OCI-LY7 (cell line): ENCODE measurements around the gene AGMAT. TPM values are rescaled to one million over a fixed set of nuclear protein-coding genes. Genes with fewer than 3 reads are reported as not detected.

Experiments used
- small RNA-seq: library from RNA; depleted of rRNA; stranded (forward); fragments of <200 nt; gene quantifications from one replicate; pipeline ENCODE3, GENCODE V24; 2014
- total RNA-seq, 2 experiments: library from RNA; depleted of rRNA in 1 of 2; stranded (reverse); fragments of >200 nt in 1 of 2; shearing (Covaris generic) in 1 of 2; gene quantifications; 2 replicates each; pipeline ENCODE4 v1.2.3, GENCODE V29; 2014 to 2022

The AGMAT gene
- total RNA-seq, 2 experiments from 2014 or later: 0.29 to 0.54 TPM

Small RNAs within 50 kb of the gene (small RNA-seq; reads per million reads assigned to genes)
- gene CD24P1 (not detected), gene RNU7-179P (not detected), gene SCARNA21B (0.26 reads per million)

Other genes with a start within 250 kb of the AGMAT start
- 25.4 and 27.3 TPM in 2 replicates for gene EFHD2, start 175.2 kb downstream of the AGMAT start, total RNA-seq (2014; rRNA removed; shearing (Covaris generic))
- 38.3 and 42.0 TPM in 2 replicates for gene EFHD2, start 175.2 kb downstream of the AGMAT start, total RNA-seq (2022)
- gene CTRC, start 146.6 kb downstream of the AGMAT start, total RNA-seq (2014; rRNA removed; shearing (Covaris generic)): not detected in 2 replicates
- not detected in 2 replicates for gene CTRC, start 146.6 kb downstream of the AGMAT start, total RNA-seq (2022)
- not detected in 2 replicates for gene CELA2A, start 128.3 kb downstream of the AGMAT start, total RNA-seq (2014; rRNA removed; shearing (Covaris generic))
- not detected in 2 replicates for gene CELA2A, start 128.3 kb downstream of the AGMAT start, total RNA-seq (2022)
- not detected in 2 replicates for gene CELA2B, start 108.9 kb downstream of the AGMAT start, total RNA-seq (2014; rRNA removed; shearing (Covaris generic))
- gene CELA2B, start 108.9 kb downstream of the AGMAT start, total RNA-seq (2022): not detected in 2 replicates
- 14.5 and 20.8 TPM in 2 replicates for gene CASP9, start 60.8 kb downstream of the AGMAT start, total RNA-seq (2014; rRNA removed; shearing (Covaris generic))
- gene CASP9, start 60.8 kb downstream of the AGMAT start, total RNA-seq (2022): 17.3 and 17.6 TPM in 2 replicates
- gene DNAJC16, start 58.2 kb downstream of the AGMAT start, total RNA-seq (2014; rRNA removed; shearing (Covaris generic)): 5.8 and 9.1 TPM in 2 replicates
- gene DNAJC16, start 58.2 kb downstream of the AGMAT start, total RNA-seq (2022): 15.0 and 16.8 TPM in 2 replicates
- 23.5 and 29.6 TPM in 2 replicates for gene DDI2, start 32.4 kb upstream of the AGMAT start, total RNA-seq (2014; rRNA removed; shearing (Covaris generic))
- gene DDI2, start 32.4 kb upstream of the AGMAT start, total RNA-seq (2022): 34.7 and 40.8 TPM in 2 replicates
- gene PLEKHM2, start 99.3 kb upstream of the AGMAT start, total RNA-seq (2014; rRNA removed; shearing (Covaris generic)): 18.8 and 27.5 TPM in 2 replicates
- 38.5 and 45.7 TPM in 2 replicates for gene PLEKHM2, start 99.3 kb upstream of the AGMAT start, total RNA-seq (2022)
- gene SLC25A34, start 151.2 kb upstream of the AGMAT start, total RNA-seq (2014; rRNA removed; shearing (Covaris generic)): 1.2 and 1.4 TPM in 2 replicates
- 2.2 TPM in 2 replicates for gene SLC25A34, start 151.2 kb upstream of the AGMAT start, total RNA-seq (2022)
- gene TMEM82, start 157.4 kb upstream of the AGMAT start, total RNA-seq (2014; rRNA removed; shearing (Covaris generic)): not detected in 2 replicates
- not detected in 2 replicates for gene TMEM82, start 157.4 kb upstream of the AGMAT start, total RNA-seq (2022)
- gene FBLIM1, start 173.7 kb upstream of the AGMAT start, total RNA-seq (2014; rRNA removed; shearing (Covaris generic)): not detected in 2 replicates
- gene FBLIM1, start 173.7 kb upstream of the AGMAT start, total RNA-seq (2022): not detected in 2 replicates
- gene UQCRHL, start 222.6 kb upstream of the AGMAT start, total RNA-seq (2014; rRNA removed; shearing (Covaris generic)): 12.4 and 15.0 TPM in 2 replicates
- 2.4 and 3.4 TPM in 2 replicates for gene UQCRHL, start 222.6 kb upstream of the AGMAT start, total RNA-seq (2022)